Endodermal cell (in vitro differentiated cells): ENCODE results near the gene RAC2. TPM values are rescaled to one million over a fixed set of nuclear protein-coding genes. Genes with fewer than 3 reads are reported as not detected.

ENCODE experiments used
- DNase-seq: peaks from one replicate; pipeline ENCODE4 v3.0.0-alpha.2; 2017
- H3K27ac ChIP-seq: 2 replicates; pipeline ENCODE4 v1.5.1; 2013; ENCODE audit warnings: mild to moderate bottlenecking, low read depth, low read length, moderate library complexity
- H3K27me3 ChIP-seq: 2 replicates; pipeline ENCODE4 v1.6.1; 2013; ENCODE audit warnings: mild to moderate bottlenecking, low read length, moderate library complexity; ENCODE audit not compliant: insufficient read depth, control insufficient read depth, poor library complexity, severe bottlenecking
- H3K36me3 ChIP-seq: 2 replicates; pipeline ENCODE4 v1.7.0; 2013; ENCODE audit warnings: mild to moderate bottlenecking, low read length, moderate library complexity; ENCODE audit not compliant: control insufficient read depth, insufficient read depth
- H3K4me1 ChIP-seq: one replicate; pipeline ENCODE4 v1.7.0; 2013; ENCODE audit warnings: low read length; ENCODE audit not compliant: control insufficient read depth, insufficient read depth
- H3K4me3 ChIP-seq: 2 replicates; pipeline ENCODE4 v1.5.1; 2013; ENCODE audit warnings: mild to moderate bottlenecking, low read length, moderate library complexity
- H3K9ac ChIP-seq: 2 replicates; pipeline ENCODE4 v1.6.1; 2013; ENCODE audit warnings: mild to moderate bottlenecking, low read length, moderate library complexity; ENCODE audit not compliant: poor library complexity, severe bottlenecking; ENCODE audit errors: extremely low read depth
- H3K9me3 ChIP-seq: 2 replicates; pipeline ENCODE4 v1.6.1; 2013; ENCODE audit warnings: mild to moderate bottlenecking, low read length, moderate library complexity; ENCODE audit not compliant: control insufficient read depth
- H3K27ac Mint-ChIP-seq: 2 replicates; pipeline ENCODE4 v1.8.0; 2020; ENCODE audit warnings: mixed read lengths
- H3K27me3 Mint-ChIP-seq: 2 replicates; pipeline ENCODE4 v1.8.0; 2021; ENCODE audit warnings: mild to moderate bottlenecking, mixed read lengths; ENCODE audit not compliant: insufficient read depth
- H3K36me3 Mint-ChIP-seq: 2 replicates; pipeline ENCODE4 v1.8.0; 2020; ENCODE audit warnings: low read depth, mixed read lengths
- H3K4me1 Mint-ChIP-seq: 2 replicates; pipeline ENCODE4 v1.8.0; 2020; ENCODE audit warnings: mixed read lengths
- H3K4me3 Mint-ChIP-seq: 2 replicates; pipeline ENCODE4 v1.8.0; 2020; ENCODE audit warnings: mild to moderate bottlenecking, moderate library complexity, mixed read lengths
- H3K9me3 Mint-ChIP-seq: 2 replicates; pipeline ENCODE4 v1.8.0; 2020; ENCODE audit warnings: mild to moderate bottlenecking, mixed read lengths
- CTCF ChIP-seq: fragments of 200-600 bp; sonication (generic); conservative IDR thresholded peaks from 2 replicates; pipeline ENCODE4 v1.5.0; 2021; ENCODE audit warnings: antibody characterized with exemption, mild to moderate bottlenecking
- WGBS, 2 experiments: methylation state at CpG; one replicate each; pipeline versions ENCODE4 v1.1.5 to v1.1.7; 2013; ENCODE audit warnings: missing lambda C conversion rate in 2 of 2, mixed read lengths in 1 of 2; ENCODE audit not compliant: insufficient coverage in 1 of 2, insufficient read length in 1 of 2; 5-methylcytosine and 5-hydroxymethylcytosine counted together
- total RNA-seq, 2 donors: library from RNA; stranded (reverse); fragmentation: NEBNext Ultra II Directional in 1 of 2; extraction: Animal tissue kit (Norgen Biotek cat#: 25700) in 1 of 2; gene quantifications; 2 replicates in 1 of 2; 3 replicates in 1 of 2; pipeline ENCODE4 v1.2.1, GENCODE V29; 2021

The RAC2 gene
- total RNA-seq, 2 donors from 2014 or later: 4.5 to 5.6 TPM

- H3K4me1 Mint-ChIP-seq: peaks cover 5% of the 10 kb centered on the region
- H3K27me3 ChIP-seq: no peaks in the 10 kb centered on the region
- H3K27ac ChIP-seq: no peak overlapping the region
- no peaks in the 10 kb centered on the region for H3K36me3 ChIP-seq
- peaks cover 7% of the 10 kb centered on the region for H3K4me1 ChIP-seq
- H3K36me3 Mint-ChIP-seq: no peaks in the 10 kb centered on the region
- H3K27ac Mint-ChIP-seq: no peak overlapping the region
- no peak overlapping the region for H3K4me3 ChIP-seq
- H3K4me3 Mint-ChIP-seq: no peak overlapping the region
- 88 to 89% methylated on average over 12 to 18 of the region's 18 CpGs for WGBS, 2 experiments
- DNase-seq: peak; percentile 34
- peaks cover 12% of the 10 kb centered on the region for H3K27me3 Mint-ChIP-seq
- H3K9ac ChIP-seq: no peak overlapping the region
- no peaks in the 10 kb centered on the region for H3K9me3 Mint-ChIP-seq
- no peaks in the 10 kb centered on the region for H3K9me3 ChIP-seq
- no peak for TF ChIP-seq CTCF
These were observed 68.4 kb downstream of the RAC2 start for GRCh38 chr22:37175414-37176281.

Other genes with a start within 250 kb of the RAC2 start
- 10 to 100 TPM; 38.2 to 48.3 TPM for gene TST, start 224.8 kb downstream of the RAC2 start, total RNA-seq
- gene MPST, start 224.5 kb downstream of the RAC2 start, total RNA-seq: 10 to 100 TPM; 71.7 to 74.6 TPM
- gene KCTD17, start 192.5 kb downstream of the RAC2 start, total RNA-seq: 10 to 100 TPM; 35.4 to 37.0 TPM
- under 1 TPM; 0.22 to 0.31 TPM for gene TMPRSS6, start 134.6 kb downstream of the RAC2 start, total RNA-seq
- under 1 TPM; 0.15 to 0.42 TPM for gene IL2RB, start 94.4 kb downstream of the RAC2 start, total RNA-seq
- 10 to 100 TPM; 15.5 to 16.9 TPM for gene C1QTNF6, start 56.0 kb downstream of the RAC2 start, total RNA-seq
- gene SSTR3, start 31.8 kb downstream of the RAC2 start, total RNA-seq: under 1 TPM; 0.11 to 0.20 TPM
- not detected for gene CYTH4, start 38.2 kb upstream of the RAC2 start, total RNA-seq
- gene ELFN2, start 183.2 kb upstream of the RAC2 start, total RNA-seq: under 1 TPM; 0.40 to 0.46 TPM
- 1 to 10 TPM; 1.9 to 6.6 TPM for gene MFNG, start 242.1 kb upstream of the RAC2 start, total RNA-seq